ENCODE results near the gene TRRAP.

TRRAP gene

DNA sequence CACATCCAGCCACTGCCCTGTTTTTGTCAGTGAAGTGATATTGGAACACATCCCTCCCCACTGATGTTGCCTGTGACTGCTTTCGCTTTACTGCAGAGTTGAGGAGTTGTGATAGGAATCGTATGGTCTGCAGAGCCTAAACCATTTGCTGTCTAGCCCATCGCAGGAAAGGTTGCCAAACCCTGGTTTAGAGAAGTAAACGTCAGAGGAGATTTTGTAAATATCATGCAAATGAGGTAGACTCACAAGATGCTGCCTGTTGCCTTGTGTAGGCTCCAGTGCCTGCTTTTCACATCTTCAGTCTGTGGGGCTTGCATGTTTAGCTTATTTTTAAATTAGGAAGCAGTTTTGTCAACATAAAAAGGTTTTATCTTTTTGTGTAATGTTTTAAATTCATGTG, 107.1 kb downstream of the TRRAP start:
- DNase-seq = no peak

DNA sequence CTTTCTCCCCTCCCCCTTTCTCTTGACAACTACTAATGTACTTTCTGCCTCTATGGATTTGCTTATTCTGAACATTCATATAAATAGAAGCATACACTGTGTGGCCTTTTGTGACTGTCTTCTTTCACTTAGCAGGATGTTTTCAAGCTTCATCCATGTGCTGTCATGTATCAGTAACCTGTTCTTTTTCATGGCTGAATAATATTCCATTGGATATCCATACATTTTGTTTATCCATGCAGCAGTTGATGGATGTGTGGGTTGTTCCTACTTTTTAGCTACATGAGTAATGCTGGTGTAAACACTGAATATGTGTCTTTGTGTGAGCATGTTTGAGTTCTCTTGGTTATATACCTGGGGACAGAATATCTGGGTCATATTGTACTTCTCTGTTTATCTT, 107.6 kb downstream of the TRRAP start:
- DNase-seq = no peak

GRCh38 chr7:98988641-98989040, 110.3 kb downstream of the TRRAP start:
- no peak for DNase-seq

DNA sequence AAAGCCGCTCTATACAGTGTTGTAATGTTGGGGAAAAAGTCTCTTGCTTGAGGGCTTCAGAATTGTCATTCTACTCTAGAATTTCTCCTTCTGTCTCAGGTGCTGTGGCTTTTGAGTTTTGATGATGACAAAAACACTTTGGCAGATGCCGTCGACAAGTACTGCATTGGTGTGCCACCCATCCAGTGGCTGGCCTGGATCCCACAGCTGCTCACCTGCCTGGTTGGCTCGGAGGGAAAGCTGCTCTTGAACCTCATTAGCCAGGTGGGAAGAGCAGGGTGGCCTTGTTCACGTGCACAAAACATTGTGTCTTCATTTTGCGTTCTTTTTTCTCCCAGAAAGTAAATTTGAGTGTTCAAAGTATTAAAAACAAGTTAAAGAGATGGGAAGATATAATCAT, 112.0 kb downstream of the TRRAP start:
- no peak for DNase-seq

- DNase-seq = no peak
Observed at GRCh38 chr7:98991141-98991540, 112.8 kb downstream of the TRRAP start.

- no peak for DNase-seq
Observed at GRCh38 chr7:98992076-98992475, 113.7 kb downstream of the TRRAP start.

- no peak for DNase-seq
Observed at GRCh38 chr7:98993024-98993897, 114.9 kb downstream of the TRRAP start.

GRCh38 chr7:98994046-98994944, 116.0 kb downstream of the TRRAP start:
- no peak for DNase-seq

GRCh38 chr7:98995111-98995510, 116.8 kb downstream of the TRRAP start:
- DNase-seq = no peak

DNA sequence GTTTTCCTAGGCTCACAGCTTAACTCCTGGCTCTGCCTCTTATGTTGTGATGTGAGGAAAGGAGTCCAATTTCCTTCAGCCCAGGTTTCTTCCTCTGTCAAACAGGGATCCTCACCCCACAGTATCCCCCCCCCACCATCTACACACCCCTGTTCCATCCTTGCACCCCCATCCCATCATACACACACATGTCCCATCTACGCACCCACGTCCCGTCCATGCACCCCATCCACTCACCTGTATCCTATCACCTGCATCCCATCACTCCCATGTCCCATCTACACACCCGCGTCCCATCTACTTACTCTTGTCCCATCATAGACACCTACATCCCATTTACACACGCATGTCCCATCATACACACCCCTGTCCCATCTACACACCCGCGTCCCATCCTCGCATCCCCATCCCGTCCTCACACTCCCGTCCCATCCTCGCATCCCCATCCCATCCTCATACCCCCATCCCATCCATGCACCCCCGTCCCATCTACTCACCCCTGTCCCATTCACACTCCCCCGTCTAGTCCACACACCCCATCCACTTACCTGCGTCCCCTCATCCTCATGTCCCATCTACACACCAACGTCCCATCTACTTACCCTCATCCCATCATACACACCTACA, 117.3 kb downstream of the TRRAP start:
- DNase-seq = no peak

- DNase-seq = no peak
Observed at GRCh38 chr7:98996150-98996552, 117.8 kb downstream of the TRRAP start.

- no peak for DNase-seq
Observed at GRCh38 chr7:98997846-98998245, 119.5 kb downstream of the TRRAP start.

DNA sequence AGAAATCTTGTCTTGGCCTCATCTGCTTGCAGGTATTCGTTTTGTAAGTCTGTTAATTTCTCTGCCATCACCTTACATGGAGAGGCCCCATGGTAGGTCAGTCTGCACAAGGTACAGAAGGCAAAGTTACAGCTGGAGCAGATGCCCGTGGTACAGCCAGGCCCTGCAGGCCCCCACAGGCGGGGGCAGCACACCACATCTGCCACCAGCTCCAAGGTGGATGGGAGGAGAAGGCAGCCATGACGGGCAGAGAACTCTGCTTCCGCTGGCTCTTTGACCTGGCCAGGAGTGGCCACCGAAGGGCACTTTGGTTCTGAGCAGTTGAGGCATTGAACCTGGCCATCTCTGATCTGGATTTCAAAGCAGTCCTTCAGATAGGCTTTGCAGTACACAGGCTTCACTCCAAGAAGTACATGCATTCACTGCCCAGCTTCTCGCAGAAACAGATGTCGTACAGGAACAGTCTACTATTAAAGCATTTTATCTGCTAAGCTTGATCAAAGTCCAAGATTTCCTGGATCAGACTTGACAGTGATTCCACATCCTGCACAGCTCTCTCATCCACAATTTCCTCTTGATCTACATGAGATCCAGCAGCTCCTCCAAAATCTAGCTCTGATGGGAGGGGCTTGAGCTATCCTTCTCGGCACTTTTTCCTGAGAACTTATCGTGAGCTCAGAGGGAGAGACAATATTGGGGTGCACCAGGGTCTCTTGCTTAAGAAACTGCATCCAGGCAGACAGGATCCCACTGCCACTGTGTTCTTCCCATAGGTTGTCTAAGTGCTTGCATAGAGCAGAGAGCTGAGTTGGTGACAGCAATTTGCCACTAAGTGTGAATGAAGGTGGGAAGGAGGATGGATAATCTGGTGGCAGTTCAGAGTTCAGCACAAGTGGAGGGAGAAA, 120.7 kb downstream of the TRRAP start:
- no peak for DNase-seq

DNA sequence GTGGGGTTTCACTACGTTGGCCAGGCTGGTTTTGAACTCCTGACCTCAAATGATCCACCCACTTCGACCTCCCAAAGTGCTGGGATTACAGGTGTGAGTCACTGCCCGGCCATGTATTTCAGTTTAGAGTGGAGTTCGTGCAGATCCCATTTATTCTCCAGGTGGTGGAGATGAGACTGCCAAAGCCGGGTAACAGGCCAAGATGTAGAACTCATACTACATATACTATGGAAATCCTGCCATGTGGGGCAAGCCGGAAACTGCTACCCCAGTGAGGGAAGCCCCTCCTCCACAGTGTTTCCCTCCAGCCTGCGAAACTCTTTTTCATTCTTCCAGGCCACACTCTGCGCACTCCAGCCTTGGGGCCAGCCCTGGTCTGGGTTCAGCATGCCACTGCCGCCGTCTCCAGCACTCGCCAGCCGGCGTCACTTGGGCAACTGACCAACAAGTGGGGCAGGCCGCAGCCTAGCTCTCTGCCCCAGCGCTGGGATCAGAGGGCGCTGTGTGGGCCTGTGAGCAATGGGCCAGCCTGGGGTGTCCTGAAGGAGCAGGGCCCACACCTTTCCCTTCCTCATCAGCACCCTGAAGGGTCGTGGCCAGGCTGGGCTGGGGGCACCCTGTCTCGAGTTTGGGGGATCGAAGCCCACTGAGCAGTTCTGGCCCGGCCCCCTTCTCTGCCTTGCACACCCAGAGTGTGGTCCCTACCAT, 122.0 kb downstream of the TRRAP start:
- no peak for DNase-seq

- DNase-seq = no peak
Observed at GRCh38 chr7:99000904-99001465, 122.7 kb downstream of the TRRAP start.

- DNase-seq = peak in 6 of 56 donors; percentile 11 to 20 (median 15)
Observed at GRCh38 chr7:99001482-99002147, 123.3 kb downstream of the TRRAP start.

DNA sequence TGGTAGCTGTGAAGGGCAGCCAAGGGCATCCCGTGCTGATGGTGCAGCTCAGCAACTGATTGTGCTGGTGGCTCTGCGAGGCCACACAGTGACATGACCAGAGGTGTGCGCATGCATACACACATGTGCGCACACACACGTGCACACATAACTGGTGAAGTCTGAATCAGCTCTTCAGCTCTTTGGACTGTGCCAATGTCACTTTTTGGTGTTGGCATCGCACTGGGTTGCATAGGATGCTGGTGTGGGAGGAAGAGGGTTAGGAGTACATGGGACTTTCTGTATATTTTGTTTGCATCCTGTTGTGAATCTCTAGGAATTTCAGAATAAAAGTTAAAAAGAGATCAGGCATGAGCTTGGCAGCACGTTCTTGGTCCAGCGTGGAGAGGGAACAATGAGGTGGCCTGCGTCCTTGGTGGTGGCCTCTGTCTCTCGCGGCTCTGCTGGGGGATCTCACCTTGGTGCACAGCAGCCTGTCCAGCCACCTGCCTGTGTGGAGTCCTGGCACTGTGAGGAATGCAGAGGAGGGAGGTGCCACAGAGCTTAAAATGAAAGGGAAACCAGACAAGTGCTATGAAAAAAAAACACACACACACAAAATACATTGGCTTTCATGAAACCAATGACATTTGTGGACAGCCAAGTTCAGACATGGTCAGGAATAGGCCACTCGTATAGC, 124.0 kb downstream of the TRRAP start:
- DNase-seq = no peak

DNA sequence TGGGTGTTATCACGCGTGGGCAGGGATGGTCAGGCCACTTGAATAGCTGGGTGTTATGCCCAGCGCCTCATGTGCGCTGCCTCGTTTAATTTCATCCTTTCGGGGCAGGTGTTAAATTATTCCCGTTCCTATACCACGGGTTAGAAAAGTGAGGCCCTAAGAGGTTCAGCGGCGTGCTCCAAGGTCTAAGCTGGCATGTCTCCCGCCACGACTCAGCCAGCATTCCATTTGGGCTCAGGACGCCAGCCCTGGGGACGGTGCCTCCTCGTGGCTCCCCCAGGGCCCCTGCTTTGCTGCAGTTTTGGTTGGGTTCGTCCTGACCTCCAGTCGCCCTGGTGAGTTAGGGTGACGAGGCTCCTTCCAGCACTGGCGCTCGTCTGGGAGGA, 124.5 kb downstream of the TRRAP start:
- no peak for DNase-seq

DNA sequence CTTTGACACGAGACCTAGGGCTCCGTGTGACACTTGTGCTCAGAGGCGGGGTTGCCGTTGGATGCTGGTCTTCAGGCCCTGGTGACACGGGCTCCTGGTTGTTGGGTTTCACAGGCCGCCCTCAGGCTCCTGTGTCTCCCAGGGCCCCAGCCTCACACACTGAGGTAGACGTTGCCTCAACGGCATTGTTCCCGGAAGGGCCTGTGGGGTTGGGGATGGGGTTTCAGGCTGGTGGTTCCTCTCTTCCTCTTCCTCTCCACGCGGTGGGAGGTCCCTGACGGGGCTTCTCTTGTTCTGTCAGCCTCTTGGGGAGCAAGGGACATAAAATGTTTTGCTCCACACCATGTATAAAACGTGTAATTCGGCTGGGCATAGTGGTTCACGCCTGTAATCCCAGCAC, 125.1 kb downstream of the TRRAP start:
- no peak for DNase-seq
